HG02623 (cell line): ENCODE results near the gene CARNS1.

Source experiments
- ATAC-seq: cut with Tn5 transposase; IDR thresholded peaks from one replicate; pipeline ENCODE4 v1.9.1; 2021; ENCODE audit warnings: moderate library complexity; ENCODE audit not compliant: unreplicated experiment

The CARNS1 gene

GRCh38 chr11:67439321-67440228 is 24.1 kb downstream of the CARNS1 start:
- no peak for ATAC-seq

- ATAC-seq: no peak
These were observed 25.0 kb downstream of the CARNS1 start for GRCh38 chr11:67440229-67441097.

- ATAC-seq: no peak
These were observed 25.7 kb downstream of the CARNS1 start for GRCh38 chr11:67441098-67441563.

- no peak for ATAC-seq
These were observed 26.4 kb downstream of the CARNS1 start for GRCh38 chr11:67441731-67442351.

- peak; percentile 10 for ATAC-seq
These were observed 27.3 kb downstream of the CARNS1 start for GRCh38 chr11:67442504-67443404.

- no peak for ATAC-seq
These were observed 30.0 kb downstream of the CARNS1 start for GRCh38 chr11:67445515-67445914.

- ATAC-seq: no peak
These were observed 32.7 kb downstream of the CARNS1 start for GRCh38 chr11:67448220-67448609.

GRCh38 chr11:67449116-67449844 is 33.8 kb downstream of the CARNS1 start:
- no peak for ATAC-seq

GRCh38 chr11:67450796-67451657 is 35.5 kb downstream of the CARNS1 start:
- no peak for ATAC-seq

GRCh38 chr11:67451658-67451976 is 36.1 kb downstream of the CARNS1 start:
- ATAC-seq: no peak

GRCh38 chr11:67452141-67452952 is 36.9 kb downstream of the CARNS1 start, which contains the start of gene GPR152:
Gene GPR152 (minus strand): TSS chr11:67452729. CDS start chr11:67452724, 5 bp downstream.
- ATAC-seq: no peak

GRCh38 chr11:67453816-67454732 is 38.6 kb downstream of the CARNS1 start:
- ATAC-seq: no peak

- no peak for ATAC-seq
These were observed 39.6 kb downstream of the CARNS1 start, which contains the start of gene CABP4 for GRCh38 chr11:67455054-67455453. Gene CABP4 (plus strand): TSS chr11:67455354. CDS start chr11:67455424, 70 bp downstream.

GRCh38 chr11:67456068-67456705 is 40.7 kb downstream of the CARNS1 start:
- ATAC-seq: no peak

GRCh38 chr11:67457453-67457852 is 42.0 kb downstream of the CARNS1 start:
- no peak for ATAC-seq

- ATAC-seq: no peak
These were observed 42.8 kb downstream of the CARNS1 start for GRCh38 chr11:67458266-67458665.
